ENCODE data around the gene METTL4. TPM values are rescaled to one million over a fixed set of nuclear protein-coding genes. Genes with fewer than 3 reads are reported as not detected.

The METTL4 gene
- total RNA-seq, 1 donor from 2014 or later = 11.1 TPM

- no peak overlapping the region for H3K27ac ChIP-seq
- H3K4me1 ChIP-seq = no peaks in the 10 kb centered on the region
- DNase-seq (no peak), ATAC-seq (no peak)
- H3K36me3 ChIP-seq = no peaks in the 10 kb centered on the region
- no peaks in the 10 kb centered on the region for H3K27me3 ChIP-seq
- no peak for TF ChIP-seq CTCF (IDR thresholded peaks at IDR 0.05)
- H3K4me3 ChIP-seq = no peak overlapping the region
- no peaks in the 10 kb centered on the region for H3K9me3 ChIP-seq
- intact Hi-C loops (cut with DNase I) = no loop called here
These were observed 17.5 kb upstream of the METTL4 start for GRCh38 chr18:2588666-2589344.

GRCh38 chr18:2587788-2588187, 16.5 kb upstream of the METTL4 start:
- no peak for TF ChIP-seq CTCF (IDR thresholded peaks at IDR 0.05)
- no peaks in the 10 kb centered on the region for H3K4me1 ChIP-seq
- no peaks in the 10 kb centered on the region for H3K36me3 ChIP-seq
- ATAC-seq = no peak
- no peak overlapping the region for H3K4me3 ChIP-seq
- no peak overlapping the region for H3K27ac ChIP-seq
- no peaks in the 10 kb centered on the region for H3K27me3 ChIP-seq
- intact Hi-C loops (cut with DNase I) = no loop called here
- no peak for DNase-seq
- H3K9me3 ChIP-seq = no peaks in the 10 kb centered on the region

GRCh38 chr18:2573408-2573807, 2.1 kb upstream of the METTL4 start:
- DNase-seq = no peak
- intact Hi-C loops (cut with DNase I) = no loop called here

GRCh38 chr18:2572892-2573291, 1.6 kb upstream of the METTL4 start:
- H3K27me3 ChIP-seq = no peaks in the 10 kb centered on the region
- H3K4me3 ChIP-seq = no peak overlapping the region
- H3K27ac ChIP-seq = no peak overlapping the region
- peaks cover 15% of the 10 kb centered on the region for H3K4me1 ChIP-seq
- intact Hi-C loops (cut with DNase I) = no loop called here
- no peak for ATAC-seq
- no peak for DNase-seq
- no peak for TF ChIP-seq CTCF (IDR thresholded peaks at IDR 0.05)
- H3K9me3 ChIP-seq = no peaks in the 10 kb centered on the region
- no peaks in the 10 kb centered on the region for H3K36me3 ChIP-seq

More at GRCh38 chr18:2573408-2573807, 2.1 kb upstream of the METTL4 start:
- no peaks in the 10 kb centered on the region for H3K36me3 ChIP-seq
- no peaks in the 10 kb centered on the region for H3K9me3 ChIP-seq
- H3K27ac ChIP-seq = no peak overlapping the region
- H3K4me3 ChIP-seq = no peak overlapping the region
- no peak for ATAC-seq
- H3K4me1 ChIP-seq = peaks cover 15% of the 10 kb centered on the region
- H3K27me3 ChIP-seq = no peaks in the 10 kb centered on the region
- TF ChIP-seq CTCF (IDR thresholded peaks at IDR 0.05) = no peak

- Histone ChIP-seq H3K4me3 (peak overlapping the region; percentile 75), H3K27ac (no peak overlapping the region), H3K36me3 (no peaks in the 10 kb centered on the region), H3K9me3 (no peaks in the 10 kb centered on the region), H3K27me3 (no peaks in the 10 kb centered on the region), H3K4me1 (peaks cover 15% of the 10 kb centered on the region)
- DNase-seq (no peak), ATAC-seq (no peak)
- no peak for TF ChIP-seq CTCF (IDR thresholded peaks at IDR 0.05)
- intact Hi-C loops (cut with DNase I) = no loop called here
These were observed 865 bp upstream of the METTL4 start for GRCh38 chr18:2572171-2572569.
